Measurements from ENCODE around the gene ARHGEF28.

Gene ARHGEF28

GRCh38 chr5:73619606-73620333 is 6.2 kb upstream of the ARHGEF28 start:
- DNase-seq (ENCODE audit: low read depth in 2 of 2) = no peak

- no peak for DNase-seq (ENCODE audit: low read depth in 2 of 2)
Observed at GRCh38 chr5:73620334-73620687, 5.7 kb upstream of the ARHGEF28 start.

GRCh38 chr5:73623060-73623459 is 2.9 kb upstream of the ARHGEF28 start:
- no peak for DNase-seq (ENCODE audit: low read depth in 2 of 2)

GRCh38 chr5:73623901-73624404 is 2.0 kb upstream of the ARHGEF28 start:
- no peak for DNase-seq (ENCODE audit: low read depth in 2 of 2)

- DNase-seq (ENCODE audit: low read depth in 2 of 2) = no peak
Observed at GRCh38 chr5:73624888-73625287, 1.1 kb upstream of the ARHGEF28 start.

GRCh38 chr5:73625372-73625943 is 538 bp upstream of the ARHGEF28 start:
- DNase-seq (ENCODE audit: low read depth in 2 of 2) = no peak

- DNase-seq (ENCODE audit: low read depth in 2 of 2) = no peak
Observed at GRCh38 chr5:73626814-73627313, 868 bp downstream of the ARHGEF28 start.

- DNase-seq (ENCODE audit: low read depth in 2 of 2) = no peak
Observed at GRCh38 chr5:73629456-73629855, 3.5 kb downstream of the ARHGEF28 start.

GRCh38 chr5:73630765-73631164 is 4.8 kb downstream of the ARHGEF28 start:
- no peak for DNase-seq (ENCODE audit: low read depth in 2 of 2)

GRCh38 chr5:73631500-73631899 is 5.5 kb downstream of the ARHGEF28 start:
- DNase-seq (ENCODE audit: low read depth in 2 of 2) = no peak

GRCh38 chr5:73633060-73633459 is 7.1 kb downstream of the ARHGEF28 start:
- no peak for DNase-seq (ENCODE audit: low read depth in 2 of 2)

GRCh38 chr5:73636408-73636807 is 10.4 kb downstream of the ARHGEF28 start:
- no peak for DNase-seq (ENCODE audit: low read depth in 2 of 2)

GRCh38 chr5:73637565-73637964 is 11.6 kb downstream of the ARHGEF28 start:
- no peak for DNase-seq (ENCODE audit: low read depth in 2 of 2)

GRCh38 chr5:73638344-73639095 is 12.5 kb downstream of the ARHGEF28 start:
- DNase-seq (ENCODE audit: low read depth in 2 of 2) = no peak

- no peak for DNase-seq (ENCODE audit: low read depth in 2 of 2)
Observed at GRCh38 chr5:73640861-73641320, 14.9 kb downstream of the ARHGEF28 start.

- no peak for DNase-seq (ENCODE audit: low read depth in 2 of 2)
Observed at GRCh38 chr5:73641811-73642210, 15.8 kb downstream of the ARHGEF28 start.

- DNase-seq (ENCODE audit: low read depth in 2 of 2) = no peak
Observed at GRCh38 chr5:73642344-73642743, 16.3 kb downstream of the ARHGEF28 start.

- DNase-seq (ENCODE audit: low read depth in 2 of 2) = no peak
Observed at GRCh38 chr5:73644385-73644963, 18.5 kb downstream of the ARHGEF28 start.

- no peak for DNase-seq (ENCODE audit: low read depth in 2 of 2)
Observed at GRCh38 chr5:73647721-73648120, 21.7 kb downstream of the ARHGEF28 start.

- DNase-seq (ENCODE audit: low read depth in 2 of 2) = no peak
Observed at GRCh38 chr5:73648515-73648914, 22.5 kb downstream of the ARHGEF28 start.

- no peak for DNase-seq (ENCODE audit: low read depth in 2 of 2)
Observed at GRCh38 chr5:73649926-73650325, 23.9 kb downstream of the ARHGEF28 start.

GRCh38 chr5:73652391-73652790 is 26.4 kb downstream of the ARHGEF28 start:
- DNase-seq (ENCODE audit: low read depth in 2 of 2) = no peak

Measured in stimulated activated CD4-positive, alpha-beta T cell treated with anti-CD3 and anti-CD28 coated beads, Interleukin-4, amount 100 ng/mL, for 48 hours (primary cell).